Hematopoietic multipotent progenitor cell treated with erythropoietin and hydrocortisone succinate and interleukin-3 and kit ligand, for 15 days (in vitro differentiated cells): ENCODE results near the gene BPIFB2.
"Not testable (repeated sequence)": the region's sequence is repeated elsewhere in the genome, so short reads cannot be mapped to it uniquely, and the experiment has no call there.

Source experiments
- DNase-seq: peaks from one replicate; pipeline ENCODE4 v3.0.0-alpha.2; 2015; ENCODE audit warnings: low spot score

Gene BPIFB2

DNA sequence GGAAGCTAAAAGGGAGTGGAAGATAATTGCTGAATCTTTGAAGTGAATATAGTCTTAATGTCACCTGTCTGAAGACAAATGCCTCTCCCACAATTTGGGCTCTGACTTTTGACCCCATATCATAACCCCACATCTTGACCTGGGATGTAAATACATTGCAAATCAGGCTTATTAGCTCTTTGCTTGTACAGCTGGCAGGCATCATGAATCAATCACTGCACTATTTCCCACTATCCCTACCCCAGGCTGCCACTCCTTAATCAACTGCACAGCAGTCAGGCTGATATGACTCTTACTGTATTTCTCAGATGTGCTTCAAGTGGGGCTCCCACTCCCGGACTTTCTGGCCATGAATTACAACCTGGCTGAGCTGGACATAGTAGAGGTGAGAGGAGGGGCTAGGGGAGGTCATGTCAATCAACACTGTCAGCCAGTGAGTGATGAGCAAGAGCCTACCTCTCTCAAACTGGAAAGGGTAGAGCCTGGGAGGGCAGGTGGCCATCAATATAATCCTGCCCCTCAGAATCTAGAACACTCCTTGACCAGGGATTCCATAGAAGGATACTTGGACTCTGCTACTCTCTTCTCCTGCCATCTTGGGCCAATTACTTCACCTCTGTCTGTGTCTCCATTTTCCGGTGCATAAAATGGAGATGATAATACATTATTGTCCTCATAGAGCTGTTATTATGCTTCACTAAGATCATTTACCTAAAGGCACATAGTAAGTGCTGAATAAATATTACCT lies 35.7 kb downstream of the BPIFB2 start:
- no peak for DNase-seq

DNA sequence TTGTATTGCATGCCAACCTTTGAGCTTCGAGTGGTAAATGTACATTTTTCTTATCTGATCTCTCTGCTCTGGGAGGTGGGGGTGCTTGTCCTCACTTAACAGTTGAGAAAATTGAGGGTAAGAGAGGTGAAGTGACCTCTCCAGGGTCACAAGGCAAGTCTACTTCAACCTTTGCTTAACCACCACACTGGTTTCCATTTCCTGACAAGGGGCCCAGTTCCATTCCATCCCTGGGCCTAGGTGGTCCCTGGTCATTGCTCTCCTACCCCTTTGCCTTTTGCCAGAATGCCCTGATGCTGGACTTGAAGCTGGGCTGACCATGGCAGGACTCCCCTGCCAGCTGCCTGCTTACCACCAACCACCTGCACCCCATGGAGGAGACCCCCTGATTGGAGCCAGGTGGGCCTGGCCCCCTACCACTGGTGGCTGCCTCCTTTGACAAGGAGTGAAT lies 36.3 kb downstream of the BPIFB2 start:
- no peak for DNase-seq

DNA sequence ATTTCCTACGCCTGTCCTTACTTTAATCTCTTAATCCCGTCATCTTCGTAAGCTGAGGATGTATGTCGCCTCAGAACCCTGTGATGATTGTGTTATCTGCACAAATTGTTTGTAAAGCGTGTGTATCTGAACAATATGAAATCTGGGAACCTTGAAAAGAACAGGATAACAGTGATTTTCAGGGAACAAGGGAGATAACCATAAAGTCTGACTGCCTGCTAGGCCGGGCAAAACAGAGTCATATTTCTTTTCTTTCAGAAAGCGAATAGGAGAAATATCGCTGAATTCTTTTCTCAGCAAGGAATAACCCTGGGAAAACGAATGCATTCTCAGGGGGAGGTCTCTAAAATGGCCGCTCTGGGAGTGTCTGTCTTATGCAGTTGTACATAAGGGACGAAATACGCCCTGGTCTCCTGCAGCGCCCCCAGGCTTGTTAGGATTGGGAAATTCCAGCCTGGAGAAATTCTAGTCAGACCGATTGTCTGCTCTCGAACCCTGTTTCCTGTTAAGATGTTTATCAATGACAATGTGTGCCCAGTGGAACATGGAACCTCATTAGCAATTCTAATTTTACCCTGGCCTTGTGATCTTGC lies 37.7 kb downstream of the BPIFB2 start:
- DNase-seq: not testable (repeated sequence)

DNA sequence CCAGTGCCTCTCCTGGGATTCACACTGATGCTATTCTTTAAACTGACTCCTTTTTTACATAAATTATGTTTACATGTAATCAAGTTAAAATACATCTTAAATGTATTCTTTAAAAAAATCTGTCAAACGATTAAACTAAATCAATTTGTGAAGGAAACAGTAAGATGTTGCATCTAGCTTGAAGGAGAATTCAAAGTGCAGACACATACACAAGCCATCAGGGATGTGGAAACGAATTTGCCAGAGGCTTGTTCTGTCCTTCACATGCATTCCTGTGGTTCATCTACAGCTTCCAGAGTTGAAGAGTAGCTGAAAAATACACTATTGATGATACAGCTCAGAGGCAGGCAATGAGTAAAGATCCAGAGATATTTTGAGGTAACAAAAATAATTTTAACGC lies 38.9 kb downstream of the BPIFB2 start:
- no peak for DNase-seq

DNA sequence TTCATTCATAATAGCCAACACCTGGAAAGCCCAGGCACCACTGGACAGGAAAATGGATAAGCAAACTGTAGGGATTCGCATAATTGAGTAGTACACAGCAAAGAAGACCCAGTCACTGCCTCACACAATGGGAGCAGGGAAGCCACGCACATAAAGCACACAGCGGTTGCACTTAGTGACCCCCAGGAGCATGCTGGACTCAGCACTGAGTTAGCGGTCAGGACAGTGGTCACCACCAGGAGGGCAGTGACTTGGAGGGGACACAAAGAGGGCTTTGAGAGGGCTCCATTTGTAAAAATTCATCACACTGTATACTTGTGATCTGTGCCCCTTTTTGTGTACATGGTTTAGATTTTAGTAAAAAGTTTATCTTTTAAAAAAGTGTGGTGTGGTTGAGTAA lies 43.8 kb downstream of the BPIFB2 start:
- no peak for DNase-seq

DNA sequence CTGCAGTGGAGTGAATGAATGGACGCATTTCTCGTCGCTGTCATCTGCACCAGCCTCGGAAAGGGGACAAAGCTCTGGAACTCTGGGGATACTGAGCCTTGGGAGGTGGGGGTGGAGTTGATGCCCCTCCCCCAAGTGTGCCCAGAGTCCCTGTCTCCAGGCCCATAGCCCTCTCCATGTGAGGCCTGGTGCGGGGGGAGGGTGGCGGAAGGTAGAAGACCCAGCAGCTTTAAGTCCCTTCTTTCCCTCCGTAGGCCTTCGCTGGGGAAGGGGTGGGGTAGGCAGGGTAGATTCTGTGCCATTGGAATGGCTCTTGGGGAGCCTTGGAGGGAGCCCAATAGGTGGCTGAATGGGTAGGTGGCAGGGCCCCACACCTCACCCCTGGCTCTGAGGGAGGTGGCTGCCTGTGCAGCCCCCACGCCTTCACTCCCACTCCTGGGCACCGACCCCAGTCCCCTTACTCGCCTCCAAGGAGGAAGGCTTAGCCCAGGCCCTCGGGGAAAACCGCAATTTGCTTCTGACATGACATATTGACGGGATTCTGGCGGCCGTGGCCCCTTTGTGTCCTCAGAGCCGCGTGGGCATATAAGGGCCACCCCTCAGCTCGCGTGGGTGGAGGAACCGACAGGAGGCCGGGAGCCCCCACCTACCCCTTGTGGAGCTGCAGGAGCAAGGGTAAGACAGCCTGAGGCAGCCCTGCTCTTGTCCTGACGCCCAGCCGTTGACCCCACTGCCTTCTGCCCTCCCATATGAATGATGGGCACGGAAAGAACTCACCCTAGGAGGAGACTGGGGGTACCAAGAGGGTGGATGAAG lies 46.0 kb downstream of the BPIFB2 start, which contains the start of gene BPIFB3:
BPIFB3 (plus strand) TSS at position 613 of the 816 bp plus-strand sequence. CDS start 1,533 bp downstream, outside the sequence.
- no peak for DNase-seq

DNA sequence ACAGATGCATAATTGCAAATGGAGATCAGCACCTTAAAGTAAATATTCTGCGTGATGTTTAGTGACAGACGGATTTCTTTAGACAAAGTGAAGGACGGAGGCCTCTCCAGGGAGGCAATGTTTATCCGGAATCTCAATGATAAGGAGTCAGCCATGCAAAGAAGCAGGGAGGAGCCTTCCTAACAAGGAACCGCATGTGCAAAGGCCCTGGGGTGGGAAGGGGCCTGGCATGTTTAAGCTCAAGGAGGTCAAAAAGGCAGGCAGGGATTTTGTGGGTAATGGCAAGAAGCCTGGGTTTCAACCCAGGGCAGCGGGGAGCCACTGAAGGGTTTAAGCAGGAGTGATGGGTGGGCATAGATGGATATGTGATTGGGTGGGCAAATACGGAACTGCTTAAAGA lies 46.9 kb downstream of the BPIFB2 start:
- DNase-seq: no peak

DNA sequence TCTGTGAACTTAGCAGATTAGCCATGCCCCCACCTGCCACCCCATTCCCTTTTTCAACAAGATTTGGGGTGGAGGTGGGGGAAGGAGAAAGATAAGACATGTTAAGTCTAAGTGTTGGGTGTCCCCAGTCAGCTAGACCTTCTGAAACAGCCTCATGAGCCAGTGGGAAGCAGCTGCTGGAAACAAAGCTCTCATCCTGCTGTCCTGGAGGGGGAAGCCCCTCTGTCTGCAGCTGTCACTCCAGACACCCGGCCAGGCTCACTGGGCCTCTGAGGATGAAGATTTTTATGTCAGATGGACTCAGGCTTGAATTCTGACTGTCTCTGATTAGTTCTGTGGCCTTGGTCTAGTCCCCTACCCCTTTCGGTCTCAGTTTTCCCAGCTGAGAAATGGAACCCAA lies 47.3 kb downstream of the BPIFB2 start:
- no peak for DNase-seq

DNA sequence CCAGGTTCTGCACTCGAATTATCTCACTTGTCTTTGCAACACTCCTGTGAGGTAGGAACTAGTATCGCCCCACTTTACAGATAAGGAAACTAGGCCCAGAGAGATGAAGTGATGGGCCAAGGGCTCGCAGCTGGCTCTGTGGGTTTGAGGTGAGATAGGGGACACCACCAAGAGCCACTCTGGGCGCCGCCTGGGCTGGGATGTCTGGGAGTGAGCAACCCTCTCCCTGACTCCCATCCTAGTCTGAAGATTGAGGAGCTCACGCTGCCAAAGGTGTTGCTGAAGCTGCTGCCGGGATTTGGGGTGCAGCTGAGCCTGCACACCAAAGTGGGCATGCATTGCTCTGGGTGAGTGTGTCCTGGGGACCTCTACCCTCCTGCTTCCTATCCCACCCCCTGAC lies 51.6 kb downstream of the BPIFB2 start:
- no peak for DNase-seq

DNA sequence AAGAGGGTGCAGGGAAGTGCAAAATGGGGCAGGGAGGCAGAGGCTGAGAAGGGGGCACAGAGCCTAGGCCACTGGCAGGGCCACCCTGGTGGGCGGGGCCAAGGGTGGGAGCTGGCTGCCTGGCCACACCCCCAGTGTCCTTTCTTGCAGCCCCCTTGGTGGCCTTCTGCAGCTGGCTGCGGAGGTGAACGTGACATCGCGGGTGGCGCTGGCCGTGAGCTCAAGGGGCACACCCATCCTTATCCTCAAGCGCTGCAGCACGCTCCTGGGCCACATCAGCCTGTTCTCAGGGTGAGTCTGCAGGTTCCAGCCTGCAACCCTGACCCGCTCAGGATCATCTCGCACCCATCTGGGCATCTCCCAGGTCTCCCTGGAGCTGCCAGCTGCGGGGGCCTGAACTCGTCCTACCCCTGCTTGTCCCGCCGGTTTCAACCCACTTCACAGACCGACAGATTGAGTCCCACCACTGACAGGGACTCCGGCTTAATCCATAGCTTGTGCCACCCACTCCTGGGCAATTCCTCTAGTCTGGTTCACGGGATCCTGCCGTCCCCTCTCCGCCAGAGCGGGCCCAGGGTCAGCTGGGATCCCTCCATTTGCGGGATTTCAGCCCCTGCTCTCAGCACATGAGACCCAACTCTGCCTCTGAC lies 52.4 kb downstream of the BPIFB2 start:
- no peak for DNase-seq

DNA sequence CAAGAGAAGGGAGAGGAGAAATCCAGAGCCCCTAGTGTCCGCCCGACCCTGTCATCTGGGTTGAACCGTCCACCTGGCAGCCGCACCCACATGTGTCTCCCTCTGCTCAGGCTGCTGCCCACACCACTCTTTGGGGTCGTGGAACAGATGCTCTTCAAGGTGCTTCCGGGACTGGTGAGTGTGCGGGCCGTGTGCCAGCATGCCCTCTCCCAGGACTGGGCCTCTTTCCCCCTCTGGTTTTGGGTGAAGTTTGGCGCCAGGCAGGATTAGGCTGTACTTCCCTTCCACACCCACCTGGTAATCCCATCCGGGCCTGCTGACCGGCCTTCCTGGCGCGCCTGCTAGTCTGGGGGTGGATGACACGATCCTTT lies 54.1 kb downstream of the BPIFB2 start:
- DNase-seq: no peak

DNA sequence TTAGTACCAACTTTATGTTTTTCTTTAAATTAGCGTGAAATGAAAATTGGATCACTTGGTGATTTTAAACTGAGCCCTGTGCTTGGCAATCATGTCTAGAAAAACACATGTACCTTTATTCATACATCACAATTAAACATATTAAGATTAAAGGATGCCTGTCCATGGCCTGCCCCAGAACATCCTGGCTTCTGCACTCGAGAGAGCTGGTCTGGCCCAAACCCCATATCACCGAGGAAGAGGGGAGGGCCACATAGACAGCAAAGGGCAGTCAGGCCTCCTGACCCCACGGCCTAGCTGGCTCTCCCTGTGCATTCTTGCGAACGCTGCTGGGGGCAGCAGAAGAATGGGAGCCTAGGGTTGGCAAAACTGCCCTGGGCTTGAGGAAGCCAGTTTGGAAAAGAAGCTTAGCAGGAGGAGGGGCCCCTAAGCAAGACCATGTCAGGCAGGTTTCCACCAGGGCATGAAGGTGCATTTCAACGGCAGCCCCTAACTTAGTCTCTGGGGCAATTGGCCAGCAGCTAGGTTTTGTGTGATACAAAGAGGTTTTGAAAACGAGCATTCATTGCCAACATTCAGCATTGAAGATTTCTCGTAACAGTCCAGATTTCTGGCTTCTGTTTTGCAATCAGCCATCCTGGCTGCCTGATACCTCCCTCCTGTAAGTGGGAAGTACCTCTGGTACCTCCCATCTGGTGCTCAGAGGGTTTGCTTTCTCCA lies 54.8 kb downstream of the BPIFB2 start:
- no peak for DNase-seq

DNA sequence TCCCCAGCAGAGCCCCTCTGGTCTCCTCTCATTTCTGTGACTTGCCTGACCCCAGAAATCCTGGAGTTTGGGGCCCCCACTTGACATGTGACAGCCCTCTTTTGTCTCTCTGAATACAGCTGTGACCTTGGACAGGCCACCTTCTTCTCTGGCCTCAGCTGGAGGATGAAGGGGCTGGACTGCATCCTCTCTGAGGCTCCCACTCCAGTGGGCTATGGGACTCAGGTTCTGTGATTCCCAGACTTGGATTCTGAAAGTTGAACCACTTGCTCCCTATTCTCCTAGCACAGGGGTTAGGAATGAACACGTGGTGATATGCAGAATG lies 55.3 kb downstream of the BPIFB2 start:
- no peak for DNase-seq

DNA sequence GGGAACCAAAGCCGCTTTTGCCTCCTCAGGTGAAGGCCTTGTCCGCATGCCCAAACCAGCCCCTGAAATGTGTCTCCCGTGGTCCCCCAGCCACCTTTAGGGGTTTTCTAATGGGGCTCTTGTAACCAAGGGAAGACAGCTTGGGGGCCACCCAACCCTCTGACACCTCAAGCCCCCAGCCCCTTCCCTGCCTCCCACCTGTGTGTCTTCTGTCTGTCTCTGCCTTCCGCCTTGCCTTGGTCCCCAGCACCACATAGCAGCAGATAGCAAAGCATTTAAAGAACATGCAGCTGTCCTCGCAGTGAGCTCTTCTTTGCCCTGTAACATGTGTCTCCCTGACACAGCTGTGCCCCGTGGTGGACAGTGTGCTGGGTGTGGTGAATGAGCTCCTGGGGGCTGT lies 55.8 kb downstream of the BPIFB2 start:
- no peak for DNase-seq

DNA sequence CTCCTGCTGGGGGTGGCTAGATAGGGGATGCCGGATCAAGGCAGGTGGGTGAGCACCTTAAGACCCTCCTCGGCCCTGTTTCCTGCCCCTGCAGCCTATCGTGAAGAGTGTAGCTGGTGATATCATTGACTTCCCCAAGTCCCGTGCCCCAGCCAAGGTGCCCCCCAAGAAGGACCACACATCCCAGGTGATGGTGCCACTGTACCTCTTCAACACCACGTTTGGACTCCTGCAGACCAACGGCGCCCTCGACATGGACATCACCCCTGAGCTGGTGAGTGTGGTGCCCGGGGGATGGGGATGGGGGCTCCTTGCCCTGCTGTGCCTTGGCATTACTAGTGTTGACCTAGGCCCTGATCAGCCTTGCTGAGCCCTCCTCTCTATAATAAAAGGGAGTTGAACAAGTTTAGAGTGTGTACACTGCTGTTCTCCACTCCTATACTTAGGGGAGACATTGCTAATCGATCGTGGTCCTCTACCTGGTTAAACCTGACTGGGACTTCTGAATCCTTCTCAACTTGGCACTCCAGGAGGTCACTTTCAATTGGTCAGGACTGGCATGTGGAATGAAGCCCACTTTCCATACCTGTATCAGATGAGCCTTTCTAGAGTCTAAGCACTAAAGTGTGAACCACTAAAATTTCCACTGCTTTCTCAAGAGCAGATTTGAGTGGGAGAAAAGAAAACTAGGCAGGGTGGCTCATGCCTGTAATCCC lies 57.2 kb downstream of the BPIFB2 start:
- DNase-seq: no peak

DNA sequence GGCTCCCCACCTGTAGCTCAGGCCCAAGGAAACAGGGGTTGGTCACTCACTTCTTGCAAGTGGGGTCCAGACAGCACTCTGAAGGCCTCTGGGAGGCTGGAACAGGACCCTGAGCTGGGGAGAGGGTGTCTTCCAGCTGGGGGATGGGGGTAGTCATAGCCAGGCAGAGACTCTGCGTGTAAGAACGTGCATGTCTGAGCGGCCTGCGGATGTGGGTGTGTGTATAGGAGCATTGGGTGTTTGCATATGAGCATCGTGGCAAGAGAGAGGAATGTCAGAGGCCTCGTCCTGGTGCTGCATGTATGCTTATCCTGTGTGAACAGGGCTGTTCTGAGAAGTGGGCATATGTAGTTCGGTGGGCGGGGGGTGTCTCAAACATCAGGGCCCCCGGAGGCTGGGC lies 58.3 kb downstream of the BPIFB2 start:
- DNase-seq: no peak

DNA sequence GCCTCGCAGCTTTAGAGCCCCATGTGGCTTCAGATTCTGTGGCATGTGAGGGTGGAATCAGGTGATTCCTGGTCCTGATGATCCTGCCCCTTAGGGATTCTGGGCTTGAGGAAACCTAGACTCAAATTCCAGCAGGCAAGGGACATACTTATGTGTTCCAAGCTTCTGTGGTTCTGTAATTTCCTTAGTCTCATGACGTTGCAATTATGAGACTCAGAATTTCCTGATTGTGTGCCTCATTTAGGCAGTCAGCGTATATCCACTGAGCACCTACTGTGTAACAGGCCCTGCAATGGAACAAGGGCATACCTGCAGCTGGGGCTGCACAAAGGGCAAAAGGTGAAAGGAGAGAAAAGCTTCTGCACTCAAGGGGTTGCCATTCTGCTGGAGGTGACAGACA lies 60.3 kb downstream of the BPIFB2 start:
- DNase-seq: no peak

DNA sequence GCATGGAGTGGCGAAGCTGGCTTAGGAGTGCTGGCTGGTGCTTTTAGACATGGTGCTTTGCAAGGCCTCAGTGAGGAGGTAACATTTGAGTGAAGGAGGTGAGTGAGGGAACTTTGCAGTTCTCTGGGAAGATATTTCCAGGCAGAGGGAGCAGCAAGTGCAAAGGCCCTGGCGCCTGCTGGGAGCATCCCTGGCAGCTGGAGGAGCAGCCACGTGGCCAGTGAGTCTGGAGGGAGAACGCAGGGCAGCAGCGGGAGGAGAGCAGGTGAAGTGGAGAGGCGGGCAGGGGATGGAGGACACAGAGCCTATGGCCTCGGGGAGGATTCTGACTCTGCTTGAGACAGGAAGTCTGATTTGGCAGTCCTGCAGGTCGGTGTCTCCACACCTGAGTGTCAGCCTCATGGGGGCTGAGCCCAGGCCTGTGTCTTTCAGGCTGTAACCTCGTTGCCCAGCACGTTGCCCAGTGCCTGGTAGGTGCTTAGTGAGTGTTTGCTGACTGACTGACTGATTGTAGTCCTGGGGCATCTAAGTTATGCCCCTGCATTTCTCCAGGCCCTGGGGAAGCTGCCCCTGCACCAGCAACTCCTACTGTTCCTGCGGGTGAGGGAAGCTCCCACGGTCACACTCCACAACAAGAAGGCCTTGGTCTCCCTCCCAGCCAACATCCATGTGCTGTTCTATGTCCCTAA lies 60.9 kb downstream of the BPIFB2 start:
- no peak for DNase-seq

DNA sequence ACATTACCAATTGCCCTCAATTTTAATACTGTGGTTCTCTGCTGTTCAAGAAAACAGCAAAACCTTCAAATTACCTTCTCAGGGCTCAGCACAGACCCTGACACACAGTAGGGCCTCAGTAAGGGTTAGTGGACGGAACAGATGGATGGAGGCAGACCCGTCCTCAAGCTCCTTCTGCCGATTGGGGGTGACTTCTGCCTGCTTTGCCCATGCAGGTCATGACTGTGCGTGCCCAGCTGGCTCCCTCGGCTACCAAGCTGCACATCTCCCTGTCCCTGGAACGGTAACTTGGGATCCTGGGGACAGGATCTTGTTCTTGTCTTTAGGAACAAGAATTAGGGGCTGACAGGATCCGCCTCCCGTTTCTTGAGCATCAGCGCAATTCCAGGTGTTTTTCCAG lies 62.2 kb downstream of the BPIFB2 start:
- DNase-seq: no peak

DNA sequence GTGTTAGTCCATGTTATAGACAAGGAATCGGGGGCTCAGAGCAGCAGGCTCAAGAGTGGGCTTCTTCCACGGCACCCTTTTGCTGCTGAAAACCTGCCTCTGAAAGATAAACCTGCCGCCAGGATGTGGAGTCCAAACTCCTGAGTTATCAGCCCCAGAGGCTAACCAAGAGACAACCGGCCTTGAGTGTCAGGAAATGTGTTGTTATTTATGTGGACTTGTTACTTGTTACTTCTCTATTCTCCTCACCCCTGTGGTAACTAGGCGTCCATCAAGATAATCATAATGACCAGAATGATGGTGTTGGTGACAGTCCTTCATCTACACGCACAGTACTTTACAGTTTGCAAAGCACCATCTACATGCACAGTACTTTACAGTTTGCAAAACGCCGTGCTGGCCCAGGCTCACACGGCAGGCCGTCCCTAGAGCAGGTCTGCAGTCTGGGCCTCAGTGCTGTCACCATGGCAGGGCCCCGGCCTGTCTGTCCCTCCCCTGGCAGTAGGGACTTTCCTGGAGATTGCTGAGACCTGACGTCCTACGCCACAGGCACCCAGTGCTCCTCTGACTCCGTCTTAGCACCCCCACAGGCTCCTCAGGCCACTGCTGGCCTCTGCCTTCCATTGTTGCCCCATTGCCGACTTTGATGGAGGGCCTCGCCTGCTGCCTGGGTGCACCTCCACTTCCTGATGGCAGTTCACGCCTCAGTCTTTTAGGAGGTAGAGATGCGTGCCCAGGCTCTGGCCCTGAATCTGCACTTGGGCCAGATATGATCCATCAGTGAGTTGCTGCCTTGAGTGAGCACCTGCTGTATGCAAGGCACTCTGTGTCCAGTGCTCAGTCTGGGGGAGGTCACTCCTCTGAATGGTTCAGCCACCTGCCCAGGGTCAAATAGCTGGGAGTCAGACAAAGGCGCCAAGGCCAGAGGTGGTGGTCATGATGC lies 62.9 kb downstream of the BPIFB2 start:
- DNase-seq: no peak
